ENCODE data around the gene INPP4A. TPM values are rescaled to one million over a fixed set of nuclear protein-coding genes. Genes with fewer than 3 reads are reported as not detected.

The INPP4A gene
- total RNA-seq, 2 experiments from 2014 or later = 147 to 159 TPM

DNA sequence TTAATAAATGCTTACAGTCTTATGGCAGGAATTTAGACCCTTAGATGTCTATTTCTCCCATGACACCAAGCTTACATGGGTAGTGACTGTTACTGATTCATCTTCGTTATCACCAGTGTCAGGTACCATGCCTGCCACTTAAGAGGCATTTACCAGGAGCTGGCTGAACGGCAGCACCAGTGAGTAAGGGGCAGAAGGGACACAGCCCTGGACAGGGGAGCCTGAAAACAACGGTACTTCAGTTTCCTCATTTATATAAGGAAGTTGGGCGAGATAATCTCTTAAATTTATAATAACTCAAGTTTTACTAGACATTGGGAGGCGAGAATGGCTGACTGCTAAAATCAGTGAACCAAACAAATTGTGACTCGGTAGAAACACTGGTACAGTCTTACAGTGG is 162.4 kb downstream of the INPP4A start:
- H3K4me1 Mint-ChIP-seq = peaks cover 48% of the 10 kb centered on the region
- ATAC-seq (ENCODE audit: low read depth) (no peak), DNase-seq (no peak)
- POLR2A ChIA-PET = interaction anchor here (1.0 kb wide), 1 partner anchor 547 kb away, joined by 3 read pairs; the partner anchor contains the start of genes LIPT1 and TSGA10
- H3K27me3 Mint-ChIP-seq = no peaks in the 10 kb centered on the region
- peak overlapping the region; percentile 82 for H3K4me3 Mint-ChIP-seq
- peak overlapping the region; percentile 95 for H3K27ac Mint-ChIP-seq
- peaks cover 14% of the 10 kb centered on the region for H3K36me3 Mint-ChIP-seq
- no peaks in the 10 kb centered on the region for H3K9me3 Mint-ChIP-seq

- Mint-ChIP-seq H3K4me1 (peaks cover 48% of the 10 kb centered on the region), H3K9me3 (no peaks in the 10 kb centered on the region), H3K36me3 (peaks cover 14% of the 10 kb centered on the region), H3K4me3 (peak overlapping the region; percentile 82), H3K27me3 (no peaks in the 10 kb centered on the region), H3K27ac (peak overlapping the region; percentile 95)
- POLR2A ChIA-PET = interaction anchor here (1.0 to 1.9 kb wide), 2 partner anchors 123 to 547 kb away, joined by 3 to 6 read pairs; partner anchors contain the start of genes LIPT1, MGAT4A and TSGA10
- ATAC-seq (ENCODE audit: low read depth) = no peak
- DNase-seq = no peak
These were observed 163.1 kb downstream of the INPP4A start for GRCh38 chr2:98607741-98608115.

DNA sequence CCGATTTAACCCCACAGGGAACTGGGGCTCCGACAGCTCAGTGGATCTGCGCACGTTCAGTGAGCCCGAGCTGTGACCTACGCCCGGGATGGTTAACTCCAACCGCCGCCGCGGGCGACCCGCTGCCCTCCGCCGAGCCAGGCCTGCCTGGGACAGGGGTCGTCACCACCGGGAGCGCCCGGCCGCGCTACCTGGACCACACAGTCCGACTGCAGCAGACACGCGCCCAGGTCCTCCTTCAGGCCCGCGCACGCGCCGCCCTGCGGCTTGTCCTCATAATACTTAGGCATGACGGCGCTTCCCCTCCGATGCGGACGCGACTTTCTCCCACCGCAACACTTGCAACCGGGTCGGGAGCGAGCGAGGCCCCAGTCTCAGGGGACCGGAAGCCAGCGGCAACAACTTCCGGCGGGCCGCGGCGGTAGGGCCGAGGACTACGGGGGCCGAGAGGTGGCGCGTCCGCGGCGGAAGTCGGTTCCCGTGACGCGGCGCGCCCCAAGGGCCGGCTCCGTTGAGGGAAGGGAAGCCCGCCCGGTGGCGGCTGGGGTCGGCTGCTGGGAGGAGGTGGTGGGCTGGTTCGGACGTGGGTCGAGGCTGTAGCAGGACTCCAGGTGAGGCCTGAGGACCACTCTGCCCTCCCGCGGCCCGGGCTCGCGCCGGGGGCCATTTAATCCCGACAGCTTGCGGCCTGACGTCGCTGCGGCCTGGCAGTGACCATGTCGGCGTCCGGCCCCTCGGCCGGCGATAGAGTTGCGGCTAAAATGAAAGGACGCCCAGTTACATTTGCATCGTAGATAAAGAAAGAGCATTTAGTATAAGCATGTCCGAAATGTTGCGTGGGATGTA is 163.7 kb downstream of the INPP4A start, which contains the start of the genes COA5 and UNC50:
TSS of gene COA5 (minus strand) at position 397 of the 846 bp plus-strand sequence. CDS start at position 290, 107 bp downstream.
TSS of gene UNC50 (plus strand) at position 474 of the 846 bp plus-strand sequence. CDS start 1,171 bp downstream, outside the sequence.
- Mint-ChIP-seq H3K27ac (peak within 1 kb of the TSS; percentile 95), H3K4me3 (peak within 1 kb of the TSS; percentile 82)
- POLR2A ChIA-PET = interaction anchor here (1.0 to 1.9 kb wide), 6 partner anchors 10 to 546 kb away, joined by 3 to 11 read pairs (median 6); partner anchors contain the start of genes LIPT1, MGAT4A and TSGA10

GRCh38 chr2:98608962-98609604 is 164.4 kb downstream of the INPP4A start:
- Mint-ChIP-seq H3K27ac (peak overlapping the region; percentile 95), H3K36me3 (peaks cover 24% of the 10 kb centered on the region), H3K9me3 (no peaks in the 10 kb centered on the region), H3K4me1 (peaks cover 48% of the 10 kb centered on the region), H3K27me3 (no peaks in the 10 kb centered on the region), H3K4me3 (peak overlapping the region; percentile 82)
- ATAC-seq (ENCODE audit: low read depth) = no peak
- POLR2A ChIA-PET = interaction anchor here (0.5 to 1.9 kb wide), 7 partner anchors 9 to 162 kb away, joined by 3 to 11 read pairs (median 5); partner anchors contain the start of gene MGAT4A
- no peak for DNase-seq

More for the DNA sequence above, 163.7 kb downstream of the INPP4A start, which contains the start of the genes COA5 and UNC50:
- no peaks in the 10 kb centered on the region for H3K9me3 Mint-ChIP-seq
- peak; percentile 87 for ATAC-seq (ENCODE audit: low read depth)
- peak; percentile 95 for DNase-seq
- H3K27me3 Mint-ChIP-seq = no peaks in the 10 kb centered on the region
- H3K36me3 Mint-ChIP-seq = peaks cover 17% of the 10 kb centered on the region
- peaks cover 48% of the 10 kb centered on the region for H3K4me1 Mint-ChIP-seq

DNA sequence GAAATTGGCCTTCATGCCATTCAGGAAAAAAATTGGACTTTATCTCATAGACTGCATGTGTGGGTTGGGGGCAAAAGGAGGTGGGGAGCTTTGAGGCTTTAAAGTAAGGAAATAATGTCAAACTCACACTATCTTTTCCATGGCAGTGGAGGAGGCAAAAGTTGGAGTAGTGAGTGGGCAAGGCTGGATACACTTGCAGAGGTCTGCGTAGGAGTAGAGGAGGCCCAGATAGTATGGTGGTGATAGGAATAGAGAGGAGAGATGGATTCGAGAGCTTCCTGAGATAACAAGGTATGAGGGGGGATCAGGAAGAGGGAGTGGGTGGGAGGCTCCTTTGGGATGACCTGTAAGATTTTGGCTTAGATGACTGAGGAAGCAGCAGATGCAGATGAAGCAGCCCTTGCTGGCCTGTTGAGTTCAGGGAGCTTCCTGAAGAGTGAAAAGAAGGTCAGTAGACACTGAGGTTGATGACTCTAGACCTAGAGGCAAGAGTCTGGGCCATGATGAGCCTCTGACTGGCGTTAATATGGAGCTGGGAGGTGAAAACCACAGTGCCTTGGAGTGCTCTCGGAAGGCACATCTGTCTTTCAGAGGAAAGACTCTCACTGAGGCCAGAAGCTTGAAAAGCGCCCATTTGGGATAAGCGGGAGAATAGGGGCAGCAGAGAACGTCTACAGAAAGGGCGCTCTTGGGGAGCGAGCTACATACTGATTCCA is 169.5 kb downstream of the INPP4A start:
- H3K27me3 Mint-ChIP-seq = no peaks in the 10 kb centered on the region
- no peaks in the 10 kb centered on the region for H3K9me3 Mint-ChIP-seq
- ATAC-seq (ENCODE audit: low read depth) (no peak), DNase-seq (no peak)
- peaks cover 49% of the 10 kb centered on the region for H3K36me3 Mint-ChIP-seq
- POLR2A ChIA-PET = no interaction called here
- no peak overlapping the region for H3K4me3 Mint-ChIP-seq
- H3K27ac Mint-ChIP-seq = no peak overlapping the region
- peaks cover 35% of the 10 kb centered on the region for H3K4me1 Mint-ChIP-seq

GRCh38 chr2:98615481-98615880 is 170.8 kb downstream of the INPP4A start:
- Mint-ChIP-seq H3K36me3 (peaks cover 51% of the 10 kb centered on the region), H3K9me3 (no peaks in the 10 kb centered on the region), H3K4me1 (peaks cover 27% of the 10 kb centered on the region), H3K4me3 (no peak overlapping the region), H3K27me3 (no peaks in the 10 kb centered on the region), H3K27ac (peak overlapping the region; percentile 8)
- ATAC-seq (ENCODE audit: low read depth) = no peak
- POLR2A ChIA-PET = no interaction called here
- DNase-seq = no peak

DNA sequence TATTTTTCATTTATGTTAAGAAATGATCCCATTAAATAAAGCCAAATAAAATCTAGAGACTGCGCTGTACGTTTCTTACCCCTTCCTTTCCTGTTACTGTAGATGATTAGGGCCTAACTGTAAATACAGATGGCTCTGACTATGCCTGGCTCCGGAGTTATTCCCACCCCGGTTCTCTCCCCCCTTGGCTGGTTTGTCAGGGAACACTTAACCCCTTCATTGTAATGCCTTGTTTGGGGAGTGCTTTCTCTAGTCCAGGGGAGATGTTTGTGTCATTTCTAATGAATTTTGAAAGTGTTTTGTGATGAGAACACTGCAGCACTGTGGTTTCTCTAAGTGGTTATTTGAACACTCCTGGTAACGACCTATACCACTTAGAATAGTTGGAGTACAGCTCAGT is 172.5 kb downstream of the INPP4A start:
- POLR2A ChIA-PET = interaction anchor here (0.7 to 2.4 kb wide), 2 partner anchors 8 to 17 kb away, joined by 3 to 11 read pairs; partner anchors contain the start of genes COA5 and UNC50
- Mint-ChIP-seq H3K4me1 (peaks cover 18% of the 10 kb centered on the region), H3K27me3 (no peaks in the 10 kb centered on the region), H3K4me3 (no peak overlapping the region), H3K9me3 (no peaks in the 10 kb centered on the region), H3K36me3 (peaks cover 47% of the 10 kb centered on the region), H3K27ac (peak overlapping the region; percentile 37)
- ATAC-seq (ENCODE audit: low read depth) (no peak), DNase-seq (no peak)

DNA sequence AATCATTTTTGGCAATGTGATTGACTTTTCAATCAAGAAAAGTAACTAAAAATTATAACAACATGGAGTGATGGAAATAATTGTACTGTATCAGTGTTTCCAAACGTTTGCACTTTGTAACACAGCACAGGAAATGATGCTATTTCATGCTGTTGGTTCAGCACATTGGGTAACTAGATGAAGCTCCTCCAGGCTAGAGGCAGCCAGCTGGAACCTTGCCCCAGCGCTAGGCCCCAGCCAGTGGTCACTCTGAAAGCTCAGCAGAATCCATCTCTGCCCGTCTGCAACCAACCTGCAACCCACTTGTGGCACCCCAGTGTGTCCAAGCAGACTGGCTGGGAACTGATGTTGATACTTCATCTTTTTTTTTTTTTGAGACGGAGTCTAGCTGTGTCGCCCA is 179.0 kb downstream of the INPP4A start:
- peaks cover 16% of the 10 kb centered on the region for H3K4me1 Mint-ChIP-seq
- H3K36me3 Mint-ChIP-seq = peaks cover 28% of the 10 kb centered on the region
- H3K4me3 Mint-ChIP-seq = no peak overlapping the region
- ATAC-seq (ENCODE audit: low read depth) (no peak), DNase-seq (no peak)
- POLR2A ChIA-PET = interaction anchor here (1.0 kb wide), 1 partner anchor 11 kb away, joined by 4 read pairs; no protein-coding TSS in a partner anchor
- H3K9me3 Mint-ChIP-seq = no peaks in the 10 kb centered on the region
- H3K27me3 Mint-ChIP-seq = no peaks in the 10 kb centered on the region
- H3K27ac Mint-ChIP-seq = peak overlapping the region; percentile 10

- peak overlapping the region; percentile 30 for H3K27ac Mint-ChIP-seq
- H3K4me3 Mint-ChIP-seq = no peak overlapping the region
- no peak for ATAC-seq (ENCODE audit: low read depth)
- no peaks in the 10 kb centered on the region for H3K27me3 Mint-ChIP-seq
- peaks cover 24% of the 10 kb centered on the region for H3K4me1 Mint-ChIP-seq
- no peak for DNase-seq
- no peaks in the 10 kb centered on the region for H3K9me3 Mint-ChIP-seq
- POLR2A ChIA-PET = no interaction called here
- peaks cover 48% of the 10 kb centered on the region for H3K36me3 Mint-ChIP-seq
These were observed 187.7 kb downstream of the INPP4A start for GRCh38 chr2:98632351-98632750.

GRCh38 chr2:98634406-98635092 is 189.9 kb downstream of the INPP4A start:
- Mint-ChIP-seq H3K36me3 (peaks cover 41% of the 10 kb centered on the region), H3K27ac (peak overlapping the region; percentile 84), H3K27me3 (no peaks in the 10 kb centered on the region), H3K9me3 (no peaks in the 10 kb centered on the region), H3K4me1 (peaks cover 34% of the 10 kb centered on the region), H3K4me3 (peak overlapping the region; percentile 50)
- peak; percentile 76 for ATAC-seq (ENCODE audit: low read depth)
- DNase-seq = peak; percentile 49
- POLR2A ChIA-PET = interaction anchor here (0.5 to 1.5 kb wide), 5 partner anchors 11 to 913 kb away, joined by 3 to 6 read pairs (median 4); no protein-coding TSS in a partner anchor

GRCh38 chr2:98637401-98638147 is 192.9 kb downstream of the INPP4A start:
- POLR2A ChIA-PET = no interaction called here
- no peak for DNase-seq
- peaks cover 38% of the 10 kb centered on the region for H3K36me3 Mint-ChIP-seq

More at GRCh38 chr2:98637401-98638147, 192.9 kb downstream of the INPP4A start:
- Mint-ChIP-seq H3K27me3 (no peaks in the 10 kb centered on the region), H3K4me3 (peak overlapping the region; percentile 80), H3K4me1 (peaks cover 32% of the 10 kb centered on the region), H3K27ac (peak overlapping the region; percentile 89), H3K9me3 (no peaks in the 10 kb centered on the region)
- peak; percentile 71 for ATAC-seq (ENCODE audit: low read depth)
